ENCODE data around the gene SH2B2.

The SH2B2 gene

DNA sequence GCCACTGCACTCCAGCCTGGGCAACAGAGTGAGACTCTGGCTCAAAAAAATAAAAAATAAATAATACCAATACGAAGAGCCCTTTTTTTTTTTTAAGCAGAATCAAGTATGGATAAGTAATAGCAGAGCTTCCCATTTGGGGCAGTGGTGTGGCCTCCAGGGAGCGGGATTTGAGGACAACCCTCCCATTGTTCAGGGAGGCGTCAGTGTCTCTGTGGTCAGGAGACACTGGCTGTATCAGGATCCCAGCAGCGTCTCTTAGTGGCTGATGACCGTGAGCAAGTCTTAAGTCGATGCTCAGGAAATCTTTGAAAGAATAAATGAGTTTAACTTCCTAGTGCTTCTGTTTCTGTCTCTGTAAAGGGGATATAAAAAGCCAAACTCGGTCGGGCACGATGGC, 25.2 kb upstream of the SH2B2 start:
- H2BK12ac ChIP-seq (ENCODE audit: low read length in 2 of 2): no peak overlapping the region
- no peak for DNase-seq
- H3K9me3 ChIP-seq (ENCODE audit: control insufficient read depth, low read length): no peaks in the 10 kb centered on the region
- no peak overlapping the region for H3K18ac ChIP-seq (ENCODE audit: low read depth in 1 of 2, low read length in 2 of 2)
- H3K4me3 ChIP-seq (ENCODE audit: insufficient read depth in 1 of 2, low read depth in 1 of 2, low read length in 2 of 2): no peak overlapping the region
- H3K36me3 ChIP-seq (ENCODE audit: control insufficient read depth in 1 of 2, insufficient read depth in 2 of 2, low read depth in 1 of 2, low read length in 2 of 2): no peaks in the 10 kb centered on the region
- no peaks in the 10 kb centered on the region for H3K79me1 ChIP-seq (replicated peaks; ENCODE audit: low read length, poor library complexity, severe bottlenecking)
- no peak overlapping the region for H2AK5ac ChIP-seq (ENCODE audit: low read length, severe bottlenecking)
- no peak overlapping the region for H3K4me2 ChIP-seq (ENCODE audit: low read length, poor library complexity, severe bottlenecking)
- H3K23ac ChIP-seq (ENCODE audit: low read length in 2 of 2): no peak overlapping the region
- peaks cover 0 to 5% of the 10 kb centered on the region in 2 experiments for H3K27me3 ChIP-seq (ENCODE audit: control insufficient read depth in 1 of 2, insufficient read depth in 1 of 2, low read length in 2 of 2)
- H4K91ac ChIP-seq (ENCODE audit: low read length): no peak overlapping the region
- no peak overlapping the region for H2BK120ac ChIP-seq (ENCODE audit: low read depth, low read length)
- H3K4me1 ChIP-seq (ENCODE audit: control insufficient read depth, insufficient read depth, low read depth, low read length): peaks cover 4% of the 10 kb centered on the region
- H2BK5ac ChIP-seq (ENCODE audit: low read depth, low read length, poor library complexity, severe bottlenecking): no peak overlapping the region
- 96% methylated on average over 9 of the region's 9 CpGs for WGBS
- H2AFZ ChIP-seq (ENCODE audit: low read depth, low read length): no peak overlapping the region
- H3K4ac ChIP-seq (ENCODE audit: low read depth in 1 of 2, low read length in 2 of 2): no peak overlapping the region
- H3K27ac ChIP-seq (ENCODE audit: low read length, poor library complexity, severe bottlenecking): no peak overlapping the region
- no peak overlapping the region for H4K8ac ChIP-seq (ENCODE audit: low read length)
- no peak overlapping the region for H3K9ac ChIP-seq (ENCODE audit: low read length)
- no peak overlapping the region for H3K14ac ChIP-seq (ENCODE audit: low read length in 2 of 2)
- no peak overlapping the region for H2BK15ac ChIP-seq (ENCODE audit: low read depth, poor library complexity, severe bottlenecking)

GRCh38 chr7:102262546-102262945, 24.1 kb upstream of the SH2B2 start:
- H4K8ac ChIP-seq (ENCODE audit: low read length): no peak overlapping the region
- H3K27ac ChIP-seq (ENCODE audit: low read length, poor library complexity, severe bottlenecking): no peak overlapping the region
- no peak overlapping the region for H4K91ac ChIP-seq (ENCODE audit: low read length)
- no peaks in the 10 kb centered on the region for H3K36me3 ChIP-seq (ENCODE audit: control insufficient read depth in 1 of 2, insufficient read depth in 2 of 2, low read depth in 1 of 2, low read length in 2 of 2)
- H2BK12ac ChIP-seq (ENCODE audit: low read length in 2 of 2): no peak overlapping the region
- no peak overlapping the region for H3K18ac ChIP-seq (ENCODE audit: low read depth in 1 of 2, low read length in 2 of 2)
- H2BK120ac ChIP-seq (ENCODE audit: low read depth, low read length): no peak overlapping the region
- peaks cover 4% of the 10 kb centered on the region for H3K4me1 ChIP-seq (ENCODE audit: control insufficient read depth, insufficient read depth, low read depth, low read length)
- no peak overlapping the region for H2AK5ac ChIP-seq (ENCODE audit: low read length, severe bottlenecking)
- H3K27me3 ChIP-seq (ENCODE audit: control insufficient read depth in 1 of 2, insufficient read depth in 1 of 2, low read length in 2 of 2): peaks cover 0 to 10% of the 10 kb centered on the region in 2 experiments
- no peak overlapping the region for H3K9ac ChIP-seq (ENCODE audit: low read length)
- H3K4ac ChIP-seq (ENCODE audit: low read depth in 1 of 2, low read length in 2 of 2): no peak overlapping the region
- no peak overlapping the region for H3K23ac ChIP-seq (ENCODE audit: low read length in 2 of 2)
- no peaks in the 10 kb centered on the region for H3K9me3 ChIP-seq (ENCODE audit: control insufficient read depth, low read length)
- H2AFZ ChIP-seq (ENCODE audit: low read depth, low read length): no peak overlapping the region
- no peak overlapping the region for H2BK15ac ChIP-seq (ENCODE audit: low read depth, poor library complexity, severe bottlenecking)
- H2BK5ac ChIP-seq (ENCODE audit: low read depth, low read length, poor library complexity, severe bottlenecking): no peak overlapping the region
- no peak overlapping the region for H3K4me3 ChIP-seq (ENCODE audit: insufficient read depth in 1 of 2, low read depth in 1 of 2, low read length in 2 of 2)
- no peak overlapping the region for H3K4me2 ChIP-seq (ENCODE audit: low read length, poor library complexity, severe bottlenecking)
- no peaks in the 10 kb centered on the region for H3K79me1 ChIP-seq (replicated peaks; ENCODE audit: low read length, poor library complexity, severe bottlenecking)
- DNase-seq: no peak
- WGBS: 95% methylated on average over 12 of the region's 13 CpGs
- H3K14ac ChIP-seq (ENCODE audit: low read length in 2 of 2): no peak overlapping the region

DNA sequence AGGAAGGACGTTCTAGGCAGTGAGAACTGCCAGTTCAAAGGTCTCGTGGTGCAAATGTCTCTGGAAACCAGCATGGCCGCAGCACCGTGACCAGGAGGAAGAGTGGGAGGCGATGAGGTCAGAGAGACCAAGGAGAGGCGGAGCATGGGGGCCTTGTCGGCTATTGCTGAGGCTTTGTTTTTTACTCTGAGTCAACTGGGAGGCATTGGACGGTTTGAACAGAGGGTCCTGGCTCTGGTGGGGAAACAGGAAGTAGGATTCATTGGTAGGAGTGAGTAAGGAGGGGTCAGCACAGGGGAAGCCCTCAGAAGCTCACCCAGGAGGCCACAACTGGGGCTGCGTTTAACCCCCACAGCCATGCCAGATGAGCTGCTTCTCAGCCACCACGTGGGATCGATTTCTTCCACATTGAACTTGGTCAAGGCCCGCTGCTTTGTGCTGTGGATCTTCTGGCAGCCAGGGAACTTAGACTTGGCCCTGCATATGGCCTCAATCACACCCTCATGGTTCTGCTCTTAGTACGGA, 22.2 kb upstream of the SH2B2 start:
- Histone ChIP-seq H3K4ac (ENCODE audit: low read depth in 1 of 2, low read length in 2 of 2) (no peak overlapping the region), H2AFZ (ENCODE audit: low read depth, low read length) (no peak overlapping the region), H2BK12ac (ENCODE audit: low read length in 2 of 2) (no peak overlapping the region), H3K9me3 (ENCODE audit: control insufficient read depth, low read length) (no peaks in the 10 kb centered on the region), H3K18ac (ENCODE audit: low read depth in 1 of 2, low read length in 2 of 2) (no peak overlapping the region), H3K36me3 (ENCODE audit: control insufficient read depth in 1 of 2, insufficient read depth in 2 of 2, low read depth in 1 of 2, low read length in 2 of 2) (no peaks in the 10 kb centered on the region), H2BK120ac (ENCODE audit: low read depth, low read length) (no peak overlapping the region), H3K9ac (ENCODE audit: low read length) (no peak overlapping the region), H3K23ac (ENCODE audit: low read length in 2 of 2) (no peak overlapping the region), H4K8ac (ENCODE audit: low read length) (no peak overlapping the region), H3K4me3 (ENCODE audit: insufficient read depth in 1 of 2, low read depth in 1 of 2, low read length in 2 of 2) (no peak overlapping the region), H2BK5ac (ENCODE audit: low read depth, low read length, poor library complexity, severe bottlenecking) (no peak overlapping the region), H2AK5ac (ENCODE audit: low read length, severe bottlenecking) (no peak overlapping the region), H3K4me2 (ENCODE audit: low read length, poor library complexity, severe bottlenecking) (no peak overlapping the region), H2BK15ac (ENCODE audit: low read depth, poor library complexity, severe bottlenecking) (no peak overlapping the region), H4K91ac (ENCODE audit: low read length) (no peak overlapping the region), H3K14ac (ENCODE audit: low read length in 2 of 2) (no peak overlapping the region), H3K4me1 (ENCODE audit: control insufficient read depth, insufficient read depth, low read depth, low read length) (peaks cover 4% of the 10 kb centered on the region), H3K27ac (ENCODE audit: low read length, poor library complexity, severe bottlenecking) (no peak overlapping the region), H3K79me1 (replicated peaks; ENCODE audit: low read length, poor library complexity, severe bottlenecking) (no peaks in the 10 kb centered on the region), H3K27me3 (ENCODE audit: control insufficient read depth in 1 of 2, insufficient read depth in 1 of 2, low read length in 2 of 2) (peaks cover 0 to 14% of the 10 kb centered on the region in 2 experiments)
- 88% methylated on average over 13 of the region's 13 CpGs for WGBS
- DNase-seq: no peak

- H3K4me1 ChIP-seq (ENCODE audit: control insufficient read depth, insufficient read depth, low read depth, low read length): no peaks in the 10 kb centered on the region
- H2AK5ac ChIP-seq (ENCODE audit: low read length, severe bottlenecking): no peak overlapping the region
- H2BK120ac ChIP-seq (ENCODE audit: low read depth, low read length): no peak overlapping the region
- H2AFZ ChIP-seq (ENCODE audit: low read depth, low read length): no peak overlapping the region
- no peaks in the 10 kb centered on the region for H3K79me1 ChIP-seq (replicated peaks; ENCODE audit: low read length, poor library complexity, severe bottlenecking)
- H3K18ac ChIP-seq (ENCODE audit: low read depth in 1 of 2, low read length in 2 of 2): peak overlapping the region in 1 of 2 experiments; percentile 14
- no peaks in the 10 kb centered on the region for H3K9me3 ChIP-seq (ENCODE audit: control insufficient read depth, low read length)
- peaks cover 0 to 19% of the 10 kb centered on the region in 2 experiments for H3K27me3 ChIP-seq (ENCODE audit: control insufficient read depth in 1 of 2, insufficient read depth in 1 of 2, low read length in 2 of 2)
- no peak overlapping the region for H4K91ac ChIP-seq (ENCODE audit: low read length)
- DNase-seq: no peak
- no peak overlapping the region for H3K27ac ChIP-seq (ENCODE audit: low read length, poor library complexity, severe bottlenecking)
- no peak overlapping the region for H3K4me2 ChIP-seq (ENCODE audit: low read length, poor library complexity, severe bottlenecking)
- H3K4ac ChIP-seq (ENCODE audit: low read depth in 1 of 2, low read length in 2 of 2): no peak overlapping the region
- H3K4me3 ChIP-seq (ENCODE audit: insufficient read depth in 1 of 2, low read depth in 1 of 2, low read length in 2 of 2): no peak overlapping the region
- WGBS: 90% methylated on average over 14 of the region's 14 CpGs
- no peak overlapping the region for H2BK5ac ChIP-seq (ENCODE audit: low read depth, low read length, poor library complexity, severe bottlenecking)
- no peak overlapping the region for H4K8ac ChIP-seq (ENCODE audit: low read length)
- H3K9ac ChIP-seq (ENCODE audit: low read length): no peak overlapping the region
- H3K36me3 ChIP-seq (ENCODE audit: control insufficient read depth in 1 of 2, insufficient read depth in 2 of 2, low read depth in 1 of 2, low read length in 2 of 2): no peaks in the 10 kb centered on the region
- H2BK15ac ChIP-seq (ENCODE audit: low read depth, poor library complexity, severe bottlenecking): no peak overlapping the region
- no peak overlapping the region for H3K14ac ChIP-seq (ENCODE audit: low read length in 2 of 2)
- no peak overlapping the region for H3K23ac ChIP-seq (ENCODE audit: low read length in 2 of 2)
- H2BK12ac ChIP-seq (ENCODE audit: low read length in 2 of 2): no peak overlapping the region
Measured at GRCh38 chr7:102266541-102266940, 20.1 kb upstream of the SH2B2 start.

Measured in mesenchymal stem cell (in vitro differentiated cells and primary cell).